ENCODE data around the gene VARS2. TPM values are rescaled to one million over a fixed set of nuclear protein-coding genes. Genes with fewer than 3 reads are reported as not detected.

The VARS2 gene
- total RNA-seq, 1 donor from 2014 or later = 21.0 TPM

DNA sequence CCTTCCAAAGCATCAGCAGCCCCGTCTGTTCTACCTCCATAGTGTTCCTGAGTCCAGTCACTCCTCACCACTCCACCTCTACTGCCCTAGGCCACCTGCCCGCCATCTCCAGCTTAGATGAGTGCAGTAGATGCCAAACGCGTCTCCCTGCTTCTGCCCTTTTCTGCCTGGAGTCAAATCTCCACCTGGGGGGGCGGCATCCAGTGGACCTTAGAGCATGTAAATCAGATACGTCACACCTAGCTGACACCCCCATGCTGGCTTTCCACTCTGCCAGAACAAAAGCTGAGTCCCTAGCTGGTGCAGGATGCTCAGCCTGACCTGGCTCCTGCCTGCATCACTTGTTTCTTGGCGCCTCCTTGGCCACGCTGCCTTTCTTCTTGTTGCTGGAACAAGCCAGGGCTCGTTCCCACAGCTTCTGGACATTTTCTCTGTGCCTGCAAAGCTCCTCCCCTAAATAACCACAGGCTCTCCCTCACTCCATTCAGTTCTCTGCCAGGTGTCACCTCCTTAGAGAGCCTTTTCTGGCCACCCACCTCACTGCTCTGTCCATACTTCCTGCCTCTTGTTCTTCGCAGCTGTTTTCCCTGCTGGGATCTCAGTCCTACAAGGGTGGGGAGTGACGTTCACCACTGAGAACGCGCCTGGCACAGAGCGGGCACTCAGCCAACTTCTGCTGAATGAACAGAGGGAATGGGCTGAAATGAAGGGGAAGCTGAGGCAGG, 24.0 kb upstream of the VARS2 start:
- Histone ChIP-seq H3K36me3 (peaks cover 24% of the 10 kb centered on the region), H3K4me3 (no peak overlapping the region), H3K4me1 (peaks cover 26% of the 10 kb centered on the region), H3K27ac (replicated peaks) (no peak overlapping the region), H3K9me3 (replicated peaks) (no peaks in the 10 kb centered on the region), H3K27me3 (ENCODE audit: low read depth) (no peaks in the 10 kb centered on the region)
- DNase-seq = no peak
- TF ChIP-seq, protein P1, sequence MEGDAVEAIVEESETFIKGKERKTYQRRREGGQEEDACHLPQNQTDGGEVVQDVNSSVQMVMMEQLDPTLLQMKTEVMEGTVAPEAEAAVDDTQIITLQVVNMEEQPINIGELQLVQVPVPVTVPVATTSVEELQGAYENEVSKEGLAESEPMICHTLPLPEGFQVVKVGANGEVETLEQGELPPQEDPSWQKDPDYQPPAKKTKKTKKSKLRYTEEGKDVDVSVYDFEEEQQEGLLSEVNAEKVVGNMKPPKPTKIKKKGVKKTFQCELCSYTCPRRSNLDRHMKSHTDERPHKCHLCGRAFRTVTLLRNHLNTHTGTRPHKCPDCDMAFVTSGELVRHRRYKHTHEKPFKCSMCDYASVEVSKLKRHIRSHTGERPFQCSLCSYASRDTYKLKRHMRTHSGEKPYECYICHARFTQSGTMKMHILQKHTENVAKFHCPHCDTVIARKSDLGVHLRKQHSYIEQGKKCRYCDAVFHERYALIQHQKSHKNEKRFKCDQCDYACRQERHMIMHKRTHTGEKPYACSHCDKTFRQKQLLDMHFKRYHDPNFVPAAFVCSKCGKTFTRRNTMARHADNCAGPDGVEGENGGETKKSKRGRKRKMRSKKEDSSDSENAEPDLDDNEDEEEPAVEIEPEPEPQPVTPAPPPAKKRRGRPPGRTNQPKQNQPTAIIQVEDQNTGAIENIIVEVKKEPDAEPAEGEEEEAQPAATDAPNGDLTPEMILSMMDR (IDR thresholded peaks at IDR 0.05; ENCODE audit: borderline replicate concordance) = no peak
- intact Hi-C loops (cut with micrococcal nuclease) = loop anchor here (10.0 kb wide), 1 partner anchor 145 kb away; the partner anchor contains the start of genes FLOT1 and IER3

DNA sequence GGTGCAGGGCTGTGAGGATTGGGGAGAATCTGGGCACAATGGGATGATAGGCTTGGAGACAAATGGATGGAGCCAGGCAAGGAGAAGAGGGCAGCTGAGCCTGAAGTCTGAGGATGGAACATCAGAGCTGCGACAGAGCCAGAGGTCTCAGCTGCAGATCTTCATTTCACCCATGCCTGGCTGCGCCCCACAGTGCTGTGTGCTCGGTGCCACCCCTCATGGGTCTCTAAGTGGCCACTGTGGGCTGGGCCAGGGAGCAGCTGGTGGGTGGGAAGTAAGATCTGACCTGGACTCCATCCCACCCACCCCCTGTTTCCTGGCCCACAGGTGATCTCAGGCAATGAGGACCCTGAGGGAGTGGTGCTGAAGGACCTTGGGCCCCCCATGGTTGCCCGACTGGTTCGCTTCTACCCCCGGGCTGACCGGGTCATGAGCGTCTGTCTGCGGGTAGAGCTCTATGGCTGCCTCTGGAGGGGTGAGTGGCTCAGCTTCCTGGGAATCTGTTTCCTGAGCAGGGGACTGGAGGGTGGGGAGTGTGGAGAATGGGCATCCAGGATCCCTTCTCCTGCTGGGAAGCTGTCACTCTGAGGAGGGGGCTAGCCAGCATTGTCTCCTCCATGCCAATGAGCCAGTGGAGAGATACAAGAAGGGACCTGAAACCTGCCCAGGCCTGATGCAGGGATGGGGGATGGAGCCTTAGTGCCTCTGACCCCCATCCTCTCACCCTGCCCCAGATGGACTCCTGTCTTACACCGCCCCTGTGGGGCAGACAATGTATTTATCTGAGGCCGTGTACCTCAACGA, 23.2 kb upstream of the VARS2 start:
- Histone ChIP-seq H3K4me3 (no peak overlapping the region), H3K27me3 (ENCODE audit: low read depth) (no peaks in the 10 kb centered on the region)
- TF ChIP-seq, protein P1 (IDR thresholded peaks at IDR 0.05; ENCODE audit: borderline replicate concordance) = no peak

DNA sequence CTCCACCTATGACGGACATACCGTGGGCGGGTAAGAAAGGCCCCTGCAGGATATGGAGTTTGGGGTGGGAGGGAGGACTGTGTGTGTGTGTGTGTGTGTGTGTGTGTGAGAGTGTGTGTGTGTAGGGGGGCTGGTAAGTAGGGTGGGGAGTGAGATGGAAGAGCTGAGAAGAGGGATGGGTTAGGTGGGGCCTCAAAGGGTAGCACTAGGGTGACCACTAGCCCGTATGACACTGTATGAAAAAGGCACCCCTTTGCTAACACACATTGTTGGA, 22.7 kb upstream of the VARS2 start:
- intact Hi-C loops (cut with micrococcal nuclease) = no loop called here
- H3K9me3 ChIP-seq (replicated peaks) = no peaks in the 10 kb centered on the region
- H3K4me1 ChIP-seq = peaks cover 13% of the 10 kb centered on the region
- DNase-seq = no peak
- no peak overlapping the region for H3K4me3 ChIP-seq
- H3K36me3 ChIP-seq = peaks cover 29% of the 10 kb centered on the region
- no peaks in the 10 kb centered on the region for H3K27me3 ChIP-seq (ENCODE audit: low read depth)
- TF ChIP-seq, protein P1 (IDR thresholded peaks at IDR 0.05; ENCODE audit: borderline replicate concordance) = no peak
- H3K27ac ChIP-seq (replicated peaks) = no peak overlapping the region

More for the DNA sequence above, 23.2 kb upstream of the VARS2 start:
- DNase-seq = no peak
- Histone ChIP-seq H3K27ac (replicated peaks) (no peak overlapping the region), H3K36me3 (peaks cover 27% of the 10 kb centered on the region), H3K9me3 (replicated peaks) (no peaks in the 10 kb centered on the region), H3K4me1 (peaks cover 19% of the 10 kb centered on the region)
- intact Hi-C loops (cut with micrococcal nuclease) = no loop called here

DNA sequence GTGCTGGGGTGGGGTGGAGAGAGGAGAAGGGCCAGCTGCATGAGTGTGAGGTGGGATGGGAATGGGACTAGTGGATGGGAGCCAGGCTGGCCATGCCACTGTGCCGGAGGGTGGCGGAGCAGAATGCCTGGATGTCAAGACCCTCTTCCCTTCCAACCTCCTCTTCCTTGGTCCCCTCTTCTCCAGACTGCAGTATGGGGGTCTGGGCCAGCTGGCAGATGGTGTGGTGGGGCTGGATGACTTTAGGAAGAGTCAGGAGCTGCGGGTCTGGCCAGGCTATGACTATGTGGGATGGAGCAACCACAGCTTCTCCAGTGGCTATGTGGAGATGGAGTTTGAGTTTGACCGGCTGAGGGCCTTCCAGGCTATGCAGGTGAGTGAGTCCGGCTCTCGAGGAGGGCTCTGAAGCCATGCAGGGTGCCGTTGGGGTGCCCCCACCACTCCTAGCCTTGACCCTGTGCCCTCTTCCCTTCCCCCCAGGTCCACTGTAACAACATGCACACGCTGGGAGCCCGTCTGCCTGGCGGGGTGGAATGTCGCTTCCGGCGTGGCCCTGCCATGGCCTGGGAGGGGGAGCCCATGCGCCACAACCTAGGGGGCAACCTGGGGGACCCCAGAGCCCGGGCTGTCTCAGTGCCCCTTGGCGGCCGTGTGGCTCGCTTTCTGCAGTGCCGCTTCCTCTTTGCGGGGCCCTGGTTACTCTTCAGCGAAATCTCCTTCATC, 22.1 kb upstream of the VARS2 start:
- TF ChIP-seq, protein P1 (IDR thresholded peaks at IDR 0.05; ENCODE audit: borderline replicate concordance) = no peak
- DNase-seq = no peak

DNA sequence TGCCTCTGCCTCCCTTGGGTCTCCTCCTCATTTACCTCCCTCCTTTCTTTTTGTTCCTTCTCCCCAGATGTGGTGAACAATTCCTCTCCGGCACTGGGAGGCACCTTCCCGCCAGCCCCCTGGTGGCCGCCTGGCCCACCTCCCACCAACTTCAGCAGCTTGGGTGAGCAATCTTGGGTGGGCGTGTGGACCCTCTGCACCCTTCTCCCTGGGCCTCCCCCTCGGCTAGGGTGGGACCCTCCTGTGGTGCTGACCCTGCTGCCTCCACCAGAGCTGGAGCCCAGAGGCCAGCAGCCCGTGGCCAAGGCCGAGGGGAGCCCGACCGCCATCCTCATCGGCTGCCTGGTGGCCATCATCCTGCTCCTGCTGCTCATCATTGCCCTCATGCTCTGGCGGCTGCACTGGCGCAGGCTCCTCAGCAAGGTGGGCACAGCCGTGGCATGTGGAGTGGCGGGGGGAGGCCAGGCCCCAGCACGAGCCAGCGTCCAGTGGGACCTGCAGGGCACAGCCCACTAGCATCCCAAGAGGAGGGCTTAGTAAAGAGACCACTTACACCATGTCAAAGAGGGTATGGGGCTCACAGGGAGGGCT, 20.9 kb upstream of the VARS2 start:
- Histone ChIP-seq H3K36me3 (peaks cover 40% of the 10 kb centered on the region), H3K4me1 (peaks cover 8% of the 10 kb centered on the region), H3K27ac (replicated peaks) (no peak overlapping the region), H3K9me3 (replicated peaks) (no peaks in the 10 kb centered on the region), H3K4me3 (no peak overlapping the region), H3K27me3 (ENCODE audit: low read depth) (no peaks in the 10 kb centered on the region)
- intact Hi-C loops (cut with micrococcal nuclease) = no loop called here
- DNase-seq = no peak
- TF ChIP-seq, protein P1 (IDR thresholded peaks at IDR 0.05; ENCODE audit: borderline replicate concordance) = no peak

More for the DNA sequence above, 22.1 kb upstream of the VARS2 start:
- H3K27me3 ChIP-seq (ENCODE audit: low read depth) = no peaks in the 10 kb centered on the region
- H3K4me3 ChIP-seq = no peak overlapping the region
- intact Hi-C loops (cut with micrococcal nuclease) = no loop called here
- no peaks in the 10 kb centered on the region for H3K9me3 ChIP-seq (replicated peaks)
- H3K4me1 ChIP-seq = peaks cover 8% of the 10 kb centered on the region
- peaks cover 31% of the 10 kb centered on the region for H3K36me3 ChIP-seq
- no peak overlapping the region for H3K27ac ChIP-seq (replicated peaks)
